GM12892 (cell line): Measurements from ENCODE around the gene GPS1.

Experiments used
- POLR2AphosphoS5 ChIP-seq: IDR thresholded peaks from 2 replicates; pipeline ENCODE4 v1.6.1; 2011; ENCODE audit warnings: low read depth, low read length, control low read depth
- TAF1 ChIP-seq: IDR thresholded peaks from 2 replicates; pipeline ENCODE4 v1.6.1; 2011; ENCODE audit warnings: low read depth, mild to moderate bottlenecking, control low read depth, low read length, borderline replicate concordance

- TF ChIP-seq TAF1, result no peak
- no peak for TF ChIP-seq POLR2AphosphoS5
These were observed 45.0 kb upstream of the GPS1 start for GRCh38 chr17:82006468-82007227.
